GM19452 (cell line): ENCODE data around the gene CCR5AS.

Source experiments
- ATAC-seq: cut with Tn5 transposase; IDR thresholded peaks from one replicate; pipeline ENCODE4 v1.9.1; 2021; ENCODE audit not compliant: unreplicated experiment

The CCR5AS gene

DNA sequence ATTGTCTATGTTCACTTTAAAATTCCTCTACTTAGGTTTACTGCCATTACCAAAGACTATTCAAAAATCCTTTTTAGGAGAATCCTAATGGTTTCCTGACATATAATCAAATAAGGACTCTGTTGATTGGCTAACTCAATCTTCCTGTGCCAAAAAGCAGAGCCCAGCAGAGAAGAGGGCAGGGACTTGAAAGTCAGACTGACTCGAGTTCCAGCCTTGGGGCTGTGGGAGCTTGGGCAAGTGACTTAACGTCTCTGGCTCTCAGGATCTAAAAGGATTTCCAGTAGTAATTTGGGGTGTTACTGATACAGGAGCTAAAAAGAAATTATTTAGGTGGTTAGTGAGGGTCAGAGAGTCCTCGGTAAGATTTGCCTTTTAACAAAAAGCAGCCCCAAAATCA, 25.2 kb downstream of the CCR5AS start:
- ATAC-seq, result no peak

- no peak for ATAC-seq
These were observed 26.2 kb downstream of the CCR5AS start for GRCh38 chr3:46380471-46381221.

- no peak for ATAC-seq
These were observed 28.4 kb downstream of the CCR5AS start for GRCh38 chr3:46378426-46378942.

DNA sequence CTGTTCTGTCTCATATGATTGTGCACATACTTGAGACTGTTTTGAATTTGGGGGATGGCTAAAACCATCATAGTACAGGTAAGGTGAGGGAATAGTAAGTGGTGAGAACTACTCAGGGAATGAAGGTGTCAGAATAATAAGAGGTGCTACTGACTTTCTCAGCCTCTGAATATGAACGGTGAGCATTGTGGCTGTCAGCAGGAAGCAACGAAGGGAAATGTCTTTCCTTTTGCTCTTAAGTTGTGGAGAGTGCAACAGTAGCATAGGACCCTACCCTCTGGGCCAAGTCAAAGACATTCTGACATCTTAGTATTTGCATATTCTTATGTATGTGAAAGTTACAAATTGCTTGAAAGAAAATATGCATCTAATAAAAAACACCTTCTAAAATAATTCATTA, 31.1 kb downstream of the CCR5AS start:
- ATAC-seq, result no peak

- ATAC-seq, result no peak
These were observed 31.6 kb downstream of the CCR5AS start for GRCh38 chr3:46375218-46375617.

DNA sequence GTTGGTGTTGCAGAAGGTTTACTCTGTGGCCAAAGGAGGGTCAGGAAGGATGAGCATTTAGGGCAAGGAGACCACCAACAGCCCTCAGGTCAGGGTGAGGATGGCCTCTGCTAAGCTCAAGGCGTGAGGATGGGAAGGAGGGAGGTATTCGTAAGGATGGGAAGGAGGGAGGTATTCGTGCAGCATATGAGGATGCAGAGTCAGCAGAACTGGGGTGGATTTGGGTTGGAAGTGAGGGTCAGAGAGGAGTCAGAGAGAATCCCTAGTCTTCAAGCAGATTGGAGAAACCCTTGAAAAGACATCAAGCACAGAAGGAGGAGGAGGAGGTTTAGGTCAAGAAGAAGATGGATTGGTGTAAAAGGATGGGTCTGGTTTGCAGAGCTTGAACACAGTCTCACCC, 32.1 kb downstream of the CCR5AS start:
- ATAC-seq, result no peak

DNA sequence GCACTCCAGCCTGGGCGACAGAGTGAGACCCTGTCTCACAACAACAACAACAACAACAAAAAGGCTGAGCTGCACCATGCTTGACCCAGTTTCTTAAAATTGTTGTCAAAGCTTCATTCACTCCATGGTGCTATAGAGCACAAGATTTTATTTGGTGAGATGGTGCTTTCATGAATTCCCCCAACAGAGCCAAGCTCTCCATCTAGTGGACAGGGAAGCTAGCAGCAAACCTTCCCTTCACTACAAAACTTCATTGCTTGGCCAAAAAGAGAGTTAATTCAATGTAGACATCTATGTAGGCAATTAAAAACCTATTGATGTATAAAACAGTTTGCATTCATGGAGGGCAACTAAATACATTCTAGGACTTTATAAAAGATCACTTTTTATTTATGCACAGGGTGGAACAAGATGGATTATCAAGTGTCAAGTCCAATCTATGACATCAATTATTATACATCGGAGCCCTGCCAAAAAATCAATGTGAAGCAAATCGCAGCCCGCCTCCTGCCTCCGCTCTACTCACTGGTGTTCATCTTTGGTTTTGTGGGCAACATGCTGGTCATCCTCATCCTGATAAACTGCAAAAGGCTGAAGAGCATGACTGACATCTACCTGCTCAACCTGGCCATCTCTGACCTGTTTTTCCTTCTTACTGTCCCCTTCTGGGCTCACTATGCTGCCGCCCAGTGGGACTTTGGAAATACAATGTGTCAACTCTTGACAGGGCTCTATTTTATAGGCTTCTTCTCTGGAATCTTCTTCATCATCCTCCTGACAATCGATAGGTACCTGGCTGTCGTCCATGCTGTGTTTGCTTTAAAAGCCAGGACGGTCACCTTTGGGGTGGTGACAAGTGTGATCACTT, 34.1 kb downstream of the CCR5AS start:
- ATAC-seq, result no peak

DNA sequence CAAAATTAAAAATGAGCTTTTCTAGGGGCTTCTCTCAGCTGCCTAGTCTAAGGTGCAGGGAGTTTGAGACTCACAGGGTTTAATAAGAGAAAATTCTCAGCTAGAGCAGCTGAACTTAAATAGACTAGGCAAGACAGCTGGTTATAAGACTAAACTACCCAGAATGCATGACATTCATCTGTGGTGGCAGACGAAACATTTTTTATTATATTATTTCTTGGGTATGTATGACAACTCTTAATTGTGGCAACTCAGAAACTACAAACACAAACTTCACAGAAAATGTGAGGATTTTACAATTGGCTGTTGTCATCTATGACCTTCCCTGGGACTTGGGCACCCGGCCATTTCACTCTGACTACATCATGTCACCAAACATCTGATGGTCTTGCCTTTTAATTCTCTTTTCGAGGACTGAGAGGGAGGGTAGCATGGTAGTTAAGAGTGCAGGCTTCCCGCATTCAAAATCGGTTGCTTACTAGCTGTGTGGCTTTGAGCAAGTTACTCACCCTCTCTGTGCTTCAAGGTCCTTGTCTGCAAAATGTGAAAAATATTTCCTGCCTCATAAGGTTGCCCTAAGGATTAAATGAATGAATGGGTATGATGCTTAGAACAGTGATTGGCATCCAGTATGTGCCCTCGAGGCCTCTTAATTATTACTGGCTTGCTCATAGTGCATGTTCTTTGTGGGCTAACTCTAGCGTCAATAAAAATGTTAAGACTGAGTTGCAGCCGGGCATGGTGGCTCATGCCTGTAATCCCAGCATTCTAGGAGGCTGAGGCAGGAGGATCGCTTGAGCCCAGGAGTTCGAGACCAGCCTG, 35.1 kb downstream of the CCR5AS start:
- ATAC-seq, result no peak

DNA sequence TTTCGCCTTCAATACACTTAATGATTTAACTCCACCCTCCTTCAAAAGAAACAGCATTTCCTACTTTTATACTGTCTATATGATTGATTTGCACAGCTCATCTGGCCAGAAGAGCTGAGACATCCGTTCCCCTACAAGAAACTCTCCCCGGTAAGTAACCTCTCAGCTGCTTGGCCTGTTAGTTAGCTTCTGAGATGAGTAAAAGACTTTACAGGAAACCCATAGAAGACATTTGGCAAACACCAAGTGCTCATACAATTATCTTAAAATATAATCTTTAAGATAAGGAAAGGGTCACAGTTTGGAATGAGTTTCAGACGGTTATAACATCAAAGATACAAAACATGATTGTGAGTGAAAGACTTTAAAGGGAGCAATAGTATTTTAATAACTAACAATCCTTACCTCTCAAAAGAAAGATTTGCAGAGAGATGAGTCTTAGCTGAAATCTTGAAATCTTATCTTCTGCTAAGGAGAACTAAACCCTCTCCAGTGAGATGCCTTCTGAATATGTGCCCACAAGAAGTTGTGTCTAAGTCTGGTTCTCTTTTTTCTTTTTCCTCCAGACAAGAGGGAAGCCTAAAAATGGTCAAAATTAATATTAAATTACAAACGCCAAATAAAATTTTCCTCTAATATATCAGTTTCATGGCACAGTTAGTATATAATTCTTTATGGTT, 35.9 kb downstream of the CCR5AS start, which contains the start of gene CCR5:
Gene CCR5, plus strand, starts transcription at position 108 of the 680 bp plus-strand sequence. CDS start 1,957 bp downstream, outside the sequence.
- no peak for ATAC-seq

- peak; percentile 62 for ATAC-seq
These were observed 37.2 kb downstream of the CCR5AS start for GRCh38 chr3:46369675-46370132.

DNA sequence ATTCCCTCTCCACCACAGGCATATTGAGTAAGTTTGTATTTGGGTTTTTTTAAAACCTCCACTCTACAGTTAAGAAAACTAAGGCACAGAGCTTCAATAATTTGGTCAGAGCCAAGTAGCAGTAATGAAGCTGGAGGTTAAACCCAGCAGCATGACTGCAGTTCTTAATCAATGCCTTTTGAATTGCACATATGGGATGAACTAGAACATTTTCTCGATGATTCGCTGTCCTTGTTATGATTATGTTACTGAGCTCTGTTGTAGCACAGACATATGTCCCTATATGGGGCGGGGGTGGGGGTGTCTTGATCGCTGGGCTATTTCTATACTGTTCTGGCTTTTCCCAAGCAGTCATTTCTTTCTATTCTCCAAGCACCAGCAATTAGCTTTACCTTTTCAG, 37.7 kb downstream of the CCR5AS start:
- ATAC-seq, result no peak

- no peak for ATAC-seq
These were observed 38.3 kb downstream of the CCR5AS start for GRCh38 chr3:46368569-46368968.

GRCh38 chr3:46367811-46368210, 39.1 kb downstream of the CCR5AS start:
- no peak for ATAC-seq

DNA sequence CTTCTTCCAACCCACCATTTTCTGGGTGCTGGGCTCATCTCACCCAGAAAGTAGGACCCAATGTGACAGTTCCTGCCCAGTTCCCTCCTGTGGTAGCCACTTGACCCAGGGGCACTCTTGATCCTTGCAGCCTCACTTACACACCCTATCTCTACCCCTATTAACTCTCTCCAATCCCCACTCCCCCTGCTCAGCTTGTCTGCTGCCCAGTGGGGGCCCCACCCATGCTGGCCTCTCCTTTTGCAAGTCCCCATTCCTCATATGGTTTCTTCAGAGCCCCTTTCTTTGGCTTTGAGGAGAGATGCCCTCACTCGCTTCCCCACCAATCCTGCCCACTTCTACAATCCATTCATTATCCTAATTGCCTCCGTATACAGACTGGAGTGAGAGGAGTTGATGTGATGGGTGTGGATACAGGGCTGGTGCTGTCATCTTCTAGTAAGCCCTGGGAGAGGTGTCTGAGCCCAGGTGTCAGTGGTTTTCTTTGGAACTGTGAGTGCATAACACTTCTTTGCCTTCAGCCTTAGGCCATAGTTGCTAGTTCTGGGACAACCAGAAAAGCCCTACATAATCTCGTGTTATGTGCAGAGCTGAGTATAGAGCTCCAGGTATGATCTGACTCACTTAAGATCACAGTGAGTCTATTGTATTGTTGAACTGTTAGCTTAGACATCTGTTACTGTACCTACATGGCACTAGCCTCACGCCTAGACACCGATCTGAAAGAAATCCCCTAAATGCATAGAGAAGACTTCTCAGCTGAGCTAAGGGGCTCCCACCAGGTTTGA, 40.9 kb downstream of the CCR5AS start:
- no peak for ATAC-seq

DNA sequence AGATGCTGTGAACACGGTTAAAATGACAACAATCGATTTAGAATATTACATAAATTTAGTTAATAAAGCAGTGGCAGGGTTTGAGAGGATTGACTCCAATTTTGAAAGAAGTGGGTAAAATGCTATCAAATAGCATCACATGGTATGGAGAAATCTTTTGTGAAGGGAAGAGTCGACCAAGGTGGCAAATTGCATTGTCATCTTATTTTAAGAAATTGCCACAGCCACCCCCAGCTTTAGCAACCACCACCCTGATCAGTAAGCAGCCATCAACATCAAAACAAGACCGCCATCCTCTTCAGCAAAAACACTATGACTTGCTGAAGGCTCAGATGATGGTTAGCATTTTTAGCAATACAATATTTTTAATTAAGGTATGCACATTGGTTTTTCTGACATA, 41.8 kb downstream of the CCR5AS start:
- ATAC-seq, result no peak

- no peak for ATAC-seq
These were observed 45.2 kb downstream of the CCR5AS start for GRCh38 chr3:46361408-46362283.

GRCh38 chr3:46360907-46361306, 46.0 kb downstream of the CCR5AS start:
- ATAC-seq, result no peak

DNA sequence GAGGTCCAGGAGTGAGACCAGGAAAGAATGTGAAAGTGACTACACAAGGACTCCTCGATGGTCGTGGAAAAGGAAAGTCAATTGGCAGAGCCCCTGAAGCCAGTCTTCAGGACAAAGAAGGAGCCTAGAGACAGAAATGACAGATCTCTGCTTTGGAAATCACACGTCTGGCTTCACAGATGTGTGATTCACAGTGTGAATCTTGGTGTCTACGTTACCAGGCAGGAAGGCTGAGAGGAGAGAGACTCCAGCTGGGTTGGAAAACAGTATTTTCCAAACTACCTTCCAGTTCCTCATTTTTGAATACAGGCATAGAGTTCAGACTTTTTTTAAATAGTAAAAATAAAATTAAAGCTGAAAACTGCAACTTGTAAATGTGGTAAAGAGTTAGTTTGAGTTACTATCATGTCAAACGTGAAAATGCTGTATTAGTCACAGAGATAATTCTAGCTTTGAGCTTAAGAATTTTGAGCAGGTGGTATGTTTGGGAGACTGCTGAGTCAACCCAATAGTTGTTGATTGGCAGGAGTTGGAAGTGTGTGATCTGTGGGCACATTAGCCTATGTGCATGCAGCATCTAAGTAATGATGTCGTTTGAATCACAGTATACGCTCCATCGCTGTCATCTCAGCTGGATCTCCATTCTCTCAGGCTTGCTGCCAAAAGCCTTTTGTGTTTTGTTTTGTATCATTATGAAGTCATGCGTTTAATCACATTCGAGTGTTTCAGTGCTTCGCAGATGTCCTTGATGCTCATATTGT, 47.0 kb downstream of the CCR5AS start:
- ATAC-seq, result peak; percentile 78
